GM21447 (cell line): ENCODE data around the gene CXCL9.
"Not testable (repeated sequence)": the region's sequence is repeated elsewhere in the genome, so short reads cannot be mapped to it uniquely, and the experiment has no call there.

Experiments used
- ATAC-seq: cut with Tn5 transposase; IDR thresholded peaks from one replicate; pipeline ENCODE4 v1.9.1; 2021; ENCODE audit not compliant: unreplicated experiment

The CXCL9 gene

GRCh38 chr4:75962072-75962471 is 45.2 kb downstream of the CXCL9 start:
- not testable (repeated sequence) for ATAC-seq

- ATAC-seq = not testable (repeated sequence)
These were observed 48.8 kb downstream of the CXCL9 start for GRCh38 chr4:75958546-75958945.

GRCh38 chr4:75954811-75955210 is 52.5 kb downstream of the CXCL9 start:
- not testable (repeated sequence) for ATAC-seq

- ATAC-seq = no peak
These were observed 53.8 kb downstream of the CXCL9 start for GRCh38 chr4:75953509-75953908.
